GM19193 (cell line): ENCODE measurements around the gene COL18A1.

Experiments
- POLR2A ChIP-seq: IDR thresholded peaks from 4 replicates; pipeline ENCODE4 v1.6.1; 2011; ENCODE audit not compliant: insufficient read depth, insufficient read length; ENCODE audit errors: extremely low read depth

The COL18A1 gene

GRCh38 chr21:45454060-45454925, 49.3 kb downstream of the COL18A1 start:
- no peak for TF ChIP-seq POLR2A

GRCh38 chr21:45454926-45455673, 50.1 kb downstream of the COL18A1 start:
- TF ChIP-seq POLR2A, result no peak

GRCh38 chr21:45455674-45456583, 51.0 kb downstream of the COL18A1 start:
- no peak for TF ChIP-seq POLR2A

- TF ChIP-seq POLR2A, result no peak
Observed at GRCh38 chr21:45456584-45457160, 51.7 kb downstream of the COL18A1 start.

GRCh38 chr21:45457161-45457831, 52.3 kb downstream of the COL18A1 start:
- no peak for TF ChIP-seq POLR2A

- no peak for TF ChIP-seq POLR2A
Observed at GRCh38 chr21:45457832-45458172, 52.8 kb downstream of the COL18A1 start.

- TF ChIP-seq POLR2A, result no peak
Observed at GRCh38 chr21:45458281-45459170, 53.6 kb downstream of the COL18A1 start.

- no peak for TF ChIP-seq POLR2A
Observed at GRCh38 chr21:45459171-45460010, 54.4 kb downstream of the COL18A1 start.

- TF ChIP-seq POLR2A, result no peak
Observed at GRCh38 chr21:45460011-45460565, 55.1 kb downstream of the COL18A1 start.

- TF ChIP-seq POLR2A, result no peak
Observed at GRCh38 chr21:45460611-45461368, 55.8 kb downstream of the COL18A1 start.

- TF ChIP-seq POLR2A, result no peak
Observed at GRCh38 chr21:45461369-45461750, 56.4 kb downstream of the COL18A1 start.

- no peak for TF ChIP-seq POLR2A
Observed at GRCh38 chr21:45461806-45462341, 56.9 kb downstream of the COL18A1 start.

- TF ChIP-seq POLR2A, result no peak
Observed at GRCh38 chr21:45463871-45464270, 58.9 kb downstream of the COL18A1 start.
